NCI-H1694 treated with DMSO at 0.1 percent for 48 hours (cell line): ENCODE data around the gene ADH1B.
"Not testable (repeated sequence)": the region's sequence is repeated elsewhere in the genome, so short reads cannot be mapped to it uniquely, and the experiment has no call there.

Source experiments
- DNase-seq: peaks from one replicate; lab custom pipeline; 2025; lab: John Stamatoyannopoulos, UW

ADH1B gene

DNA sequence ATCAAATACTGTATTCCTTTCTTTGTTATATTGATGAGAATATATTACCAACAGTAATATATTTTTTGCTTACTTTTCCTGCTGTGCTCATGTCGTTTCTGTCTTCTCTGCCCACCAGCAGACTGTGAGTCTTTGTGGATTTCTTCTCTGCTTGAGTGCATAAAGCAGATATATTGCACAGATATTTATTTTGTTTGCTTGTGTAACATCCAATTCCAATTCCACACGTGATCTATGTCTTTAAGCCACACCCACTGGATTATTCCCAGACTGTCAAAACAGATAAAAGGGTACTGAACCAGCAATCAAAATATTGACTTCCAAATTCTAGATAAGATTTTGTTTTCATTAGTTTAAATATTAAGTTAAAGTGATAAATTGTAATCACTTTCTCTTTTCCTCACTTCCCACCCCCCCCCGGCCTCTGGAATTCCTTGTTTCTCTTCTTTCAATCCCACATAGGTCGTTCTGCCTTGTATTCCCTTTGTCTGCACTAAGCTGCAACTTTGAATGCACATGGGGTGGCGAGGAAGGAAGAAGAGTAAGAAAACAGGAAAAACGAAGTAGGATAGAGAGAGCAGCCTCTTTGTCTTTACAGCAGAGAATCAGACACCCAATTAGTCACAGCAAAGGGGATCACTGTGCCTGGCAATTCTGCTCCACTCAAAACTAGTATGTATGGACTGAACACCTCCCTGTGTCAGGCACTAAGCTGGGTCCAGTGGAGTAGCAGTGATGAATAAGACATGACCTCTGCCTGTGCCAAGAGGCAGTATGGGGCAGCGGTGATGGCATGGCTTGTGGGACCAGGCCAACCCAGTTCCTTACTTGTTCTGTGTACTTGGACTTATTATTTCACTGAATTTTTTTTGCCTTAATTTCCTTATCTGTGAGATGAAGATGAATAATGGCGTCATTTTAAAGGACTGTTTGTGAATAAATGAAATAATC, at the start of gene ADH1B:
Gene ADH1B, minus strand, starts transcription at position 161 of the 951 bp plus-strand sequence. Its CDS starts 70 bp downstream, at position 91.
- DNase-seq = no peak

DNA sequence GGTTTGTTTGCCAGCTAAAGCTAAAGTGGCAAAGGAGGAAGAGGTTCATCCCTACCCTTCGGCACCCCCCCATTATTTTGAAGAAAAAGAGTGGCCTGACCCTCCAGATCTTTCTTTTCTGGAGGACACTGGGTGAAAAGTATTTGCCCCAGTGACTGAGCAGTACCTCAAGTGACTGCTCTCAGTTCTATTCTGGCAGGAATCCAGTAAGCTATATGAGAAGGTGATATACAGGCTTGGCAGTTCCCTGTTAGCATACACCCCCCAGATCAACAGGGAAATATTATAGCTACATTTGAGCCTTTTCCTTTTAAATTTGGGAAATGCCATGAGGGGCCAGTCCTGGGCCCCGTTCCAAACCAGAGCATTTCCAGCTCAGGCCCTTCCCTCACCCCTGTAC, 46.6 kb upstream of the ADH1B start:
- DNase-seq = not testable (repeated sequence)

- no peak for DNase-seq
These were observed 45.3 kb upstream of the ADH1B start for GRCh38 chr4:99366491-99366890.

DNA sequence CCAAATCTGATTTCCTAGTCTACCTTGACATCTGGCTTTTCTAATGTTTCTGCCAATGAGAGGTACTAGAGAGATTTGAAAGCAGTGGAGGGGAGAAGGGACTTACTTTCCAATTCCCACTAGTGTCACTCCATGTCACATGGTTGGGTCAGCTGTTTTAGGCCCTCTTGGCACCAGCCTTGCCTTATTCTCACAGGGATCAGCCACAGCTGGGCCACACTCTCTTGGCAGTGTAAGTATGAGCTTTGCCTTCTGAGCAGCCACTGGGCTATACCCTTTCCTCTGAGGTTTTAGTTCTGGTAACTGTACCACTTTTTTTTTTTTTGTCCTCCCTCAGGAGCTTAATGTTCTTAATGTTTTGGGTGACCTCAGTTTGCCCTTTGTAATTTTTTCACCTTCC, 41.6 kb upstream of the ADH1B start:
- no peak for DNase-seq

DNA sequence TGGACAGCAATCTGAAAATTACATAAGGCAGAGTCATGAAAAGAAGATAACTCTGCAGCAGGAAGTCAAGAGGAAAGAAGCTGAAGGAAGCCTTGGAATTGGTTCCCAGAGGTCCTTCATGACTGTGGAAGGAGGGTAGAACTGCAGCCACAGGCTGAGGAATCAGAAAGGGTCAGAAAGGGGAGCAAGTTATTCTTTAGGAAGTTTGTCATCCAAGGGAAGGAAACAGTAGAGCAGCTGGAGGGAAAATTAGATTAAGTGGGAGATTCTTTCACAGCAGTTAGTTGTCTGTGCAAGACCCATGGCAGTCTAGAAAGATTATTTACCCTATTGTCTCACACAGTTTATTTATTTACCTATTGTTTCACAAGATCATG, 40.7 kb upstream of the ADH1B start:
- no peak for DNase-seq

DNA sequence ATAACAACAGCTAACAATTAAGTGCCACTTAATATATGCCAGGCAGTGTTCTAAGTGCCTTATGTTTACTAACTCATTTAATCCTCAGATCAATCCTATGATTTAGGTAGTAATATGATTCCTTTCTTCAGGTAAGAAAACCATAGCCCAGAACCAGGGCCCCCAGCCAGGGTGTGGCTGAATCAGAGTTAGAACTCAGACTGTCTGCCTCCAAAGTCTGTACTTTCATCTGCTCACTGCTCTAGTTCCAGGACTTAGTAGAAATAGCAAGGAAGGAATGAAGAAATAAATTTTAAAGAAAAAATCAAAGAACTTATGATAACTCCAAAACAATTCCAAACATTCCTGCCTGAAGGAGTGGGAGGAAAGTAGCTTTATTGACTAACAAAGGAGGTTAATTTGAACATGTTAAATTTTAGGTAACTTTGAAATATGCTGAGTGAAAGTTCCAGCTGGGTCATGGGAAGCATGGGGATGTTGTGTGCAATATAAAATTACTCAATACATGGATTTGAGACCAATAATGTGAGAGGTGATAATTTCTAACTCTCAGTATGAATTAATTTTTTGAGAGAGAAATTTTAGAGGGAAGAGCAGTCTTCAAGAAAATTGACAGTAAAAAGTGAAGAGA, 40.2 kb upstream of the ADH1B start:
- no peak for DNase-seq

DNA sequence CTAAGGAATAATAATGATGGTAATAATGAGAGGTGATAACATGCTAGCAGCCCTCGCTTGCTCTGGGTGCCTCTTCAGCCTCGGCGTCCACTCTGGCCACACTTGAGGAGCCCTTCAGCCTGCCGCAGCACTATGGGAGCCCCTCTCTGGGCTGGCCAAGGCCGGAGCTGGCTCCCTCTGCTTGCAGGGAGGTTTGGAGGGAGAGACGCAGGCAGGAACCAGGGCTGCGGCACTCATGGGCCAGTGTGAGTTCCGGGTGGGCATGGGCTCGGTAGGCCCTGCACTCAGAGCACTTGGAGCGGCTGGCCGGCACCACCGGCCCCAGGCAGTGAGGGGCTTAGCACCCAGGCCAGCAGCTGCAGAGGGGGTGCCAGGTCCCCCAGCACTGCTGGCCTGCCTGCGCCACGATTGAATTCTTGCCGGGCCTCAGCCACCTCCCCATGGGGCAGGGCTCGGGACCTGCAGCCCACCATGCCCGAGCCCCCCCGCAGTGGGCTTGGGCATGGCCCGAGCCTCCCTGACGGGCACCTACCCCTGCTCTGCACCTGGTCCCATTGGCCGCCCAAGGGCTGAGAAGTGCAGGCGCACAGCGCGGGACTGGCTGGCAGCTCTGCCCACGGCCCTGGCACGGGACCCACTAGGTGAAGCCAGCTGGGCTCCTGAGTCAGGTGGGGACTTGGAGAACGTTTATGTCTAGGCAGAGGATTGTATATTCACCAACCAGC, 38.4 kb upstream of the ADH1B start:
- no peak for DNase-seq

DNA sequence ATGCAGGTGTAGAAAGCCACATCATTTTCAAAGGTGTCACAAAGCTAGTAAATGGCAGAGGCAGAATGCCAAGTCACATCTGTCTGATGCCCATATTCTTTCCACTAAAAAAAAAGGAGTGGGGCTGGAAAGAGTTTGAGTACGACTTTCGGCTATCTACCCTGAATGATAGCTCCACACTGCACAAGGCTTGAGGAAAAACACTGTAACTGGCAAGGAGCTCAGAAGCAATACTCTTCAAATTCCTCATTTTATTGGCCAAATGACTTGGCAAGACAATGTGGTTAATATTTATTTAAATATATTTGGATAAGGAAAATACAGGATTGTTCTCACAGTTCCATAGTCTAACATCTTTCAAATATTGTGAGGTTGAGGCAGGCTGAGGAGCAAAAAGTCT, 36.7 kb upstream of the ADH1B start:
- DNase-seq = no peak

- DNase-seq = no peak
These were observed 35.8 kb upstream of the ADH1B start for GRCh38 chr4:99356992-99357391.

- DNase-seq = not testable (repeated sequence)
These were observed 34.9 kb upstream of the ADH1B start for GRCh38 chr4:99356149-99356548.

DNA sequence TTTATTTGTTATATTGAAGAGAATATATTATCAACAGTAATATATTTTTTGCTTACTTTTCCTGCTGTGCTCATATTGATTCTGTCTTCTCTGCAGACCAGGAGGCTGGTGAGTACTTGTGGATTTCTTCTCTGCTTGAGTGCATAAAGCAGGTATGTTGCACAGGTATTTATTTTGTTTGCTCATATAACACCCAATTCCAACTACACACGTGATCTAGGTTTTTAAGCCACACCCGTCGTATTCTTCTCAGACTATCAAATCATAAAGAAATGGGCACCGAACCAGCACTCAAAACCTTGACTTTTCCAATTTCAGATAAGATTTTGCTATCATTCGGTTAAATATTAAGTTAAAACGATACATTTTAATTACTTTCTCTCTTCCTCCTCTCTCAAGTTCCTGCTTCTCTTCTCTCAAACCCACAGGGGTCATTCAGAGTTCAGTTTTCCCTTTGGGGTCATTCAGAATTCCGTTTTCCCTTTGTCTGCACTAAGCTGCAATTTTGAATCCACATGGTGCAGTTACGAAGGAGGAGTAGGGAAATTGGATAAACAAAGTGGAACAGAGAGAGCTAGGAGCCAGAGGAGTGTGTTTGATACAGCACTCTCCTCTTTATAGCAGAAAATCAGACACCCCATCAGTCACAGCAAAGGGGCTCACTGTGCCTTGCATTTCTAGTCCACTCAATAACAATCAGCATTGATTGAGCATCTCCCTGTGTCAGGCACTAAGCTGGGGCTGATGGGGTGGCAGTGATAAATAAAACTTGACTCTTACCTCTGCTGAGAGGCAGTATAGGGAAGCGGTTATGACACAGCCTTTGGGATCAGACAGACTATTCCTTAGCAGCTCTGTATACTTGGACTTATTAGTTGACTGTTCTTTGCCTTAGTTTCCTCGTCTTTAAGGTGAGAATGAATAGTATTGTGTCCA, 31.7 kb upstream of the ADH1B start, which contains the start of gene ADH1C:
Gene ADH1C, minus strand, starts transcription at position 145 of the 936 bp plus-strand sequence. Its CDS starts 71 bp downstream, at position 74.
- DNase-seq = no peak

GRCh38 chr4:99351487-99351886, 30.3 kb upstream of the ADH1B start:
- no peak for DNase-seq

- no peak for DNase-seq
These were observed 28.1 kb upstream of the ADH1B start for GRCh38 chr4:99349338-99349737.

DNA sequence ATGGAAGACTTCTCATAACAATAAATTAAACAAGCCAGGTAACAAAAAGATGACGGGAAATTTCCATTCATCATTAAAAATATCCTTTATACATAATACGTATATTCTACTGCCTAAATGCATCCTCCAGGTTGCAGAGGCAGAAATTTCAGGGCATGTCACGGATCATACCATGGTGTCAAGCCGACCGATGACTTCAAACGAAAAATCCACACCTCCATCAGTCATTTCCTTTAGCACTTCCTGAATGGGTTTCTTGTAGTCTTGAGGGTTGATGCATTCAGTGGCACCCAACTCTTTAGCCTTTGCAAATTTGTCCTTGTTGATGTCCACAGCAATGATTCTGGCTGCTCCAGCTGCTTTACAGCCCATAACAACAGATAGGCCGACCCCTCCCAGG, 21.4 kb upstream of the ADH1B start:
- DNase-seq = not testable (repeated sequence)

DNA sequence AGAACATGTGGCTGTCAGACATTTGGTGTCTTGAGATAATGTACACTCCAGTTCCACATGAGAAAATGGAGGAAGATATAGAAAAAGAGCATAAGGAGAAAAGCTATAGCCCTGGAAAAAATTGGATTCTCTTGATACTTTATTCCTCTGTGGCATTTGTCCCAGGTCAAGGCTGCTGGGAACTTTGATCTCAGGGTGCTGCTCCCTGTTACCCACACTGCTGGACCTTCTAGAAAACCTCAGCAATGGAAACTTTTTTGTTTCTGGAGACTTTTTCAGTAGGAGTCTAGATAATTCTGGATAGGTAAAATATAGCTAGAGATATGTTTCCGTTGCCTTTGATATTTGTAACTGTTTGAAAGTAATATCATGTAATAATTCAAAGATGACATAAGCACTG, 20.2 kb upstream of the ADH1B start:
- DNase-seq = no peak

GRCh38 chr4:99339172-99339571, 18.0 kb upstream of the ADH1B start:
- no peak for DNase-seq

GRCh38 chr4:99336553-99336952, 15.4 kb upstream of the ADH1B start:
- DNase-seq = no peak

DNA sequence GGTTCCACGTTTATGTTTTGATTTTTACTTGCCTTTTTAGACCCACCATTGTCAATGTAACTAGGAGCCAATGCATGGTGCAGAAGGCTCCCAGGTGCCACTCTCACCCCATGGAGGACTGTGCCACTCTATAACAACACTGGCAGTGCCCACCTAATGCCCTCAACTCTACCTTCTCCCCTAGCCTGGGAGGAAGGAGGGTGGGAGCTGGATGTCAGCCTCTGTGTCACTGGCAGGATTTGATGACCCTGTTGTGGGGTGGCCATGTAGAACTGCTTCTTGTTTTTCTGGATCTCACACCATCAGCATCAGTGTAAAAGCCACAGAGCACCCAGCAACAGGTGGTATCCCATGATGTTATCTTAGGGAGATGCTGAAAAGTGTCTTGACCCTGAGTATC, 13.7 kb upstream of the ADH1B start:
- DNase-seq = no peak

- no peak for DNase-seq
These were observed 9.4 kb upstream of the ADH1B start for GRCh38 chr4:99330648-99331047.

- no peak for DNase-seq
These were observed 8.7 kb upstream of the ADH1B start for GRCh38 chr4:99329876-99330275.

DNA sequence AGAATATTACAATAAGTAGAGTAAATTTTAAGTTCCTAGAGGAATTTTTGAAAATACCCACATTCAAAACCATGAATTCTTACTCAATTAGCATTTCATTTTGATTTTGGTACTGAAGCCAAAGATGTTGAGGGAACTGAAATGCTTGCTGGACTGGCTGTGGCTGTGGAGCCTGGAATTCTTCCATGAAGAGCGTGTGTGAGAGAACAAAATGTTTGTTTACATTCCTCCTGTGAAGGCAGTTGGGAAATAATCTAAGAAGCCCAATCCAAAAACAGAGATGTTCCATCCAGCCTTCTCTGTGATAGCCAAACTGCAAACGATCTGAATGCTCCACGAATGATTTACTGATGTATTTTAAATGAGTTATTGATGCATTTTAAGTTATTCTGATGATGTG, 3.8 kb upstream of the ADH1B start:
- no peak for DNase-seq
